ENCODE data around the gene EIF4E3.

Gene EIF4E3

GRCh38 chr3:71723452-71724170 is 1.6 kb downstream of the EIF4E3 start:
- DNase-seq (ENCODE audit: low spot score) = no peak

DNA sequence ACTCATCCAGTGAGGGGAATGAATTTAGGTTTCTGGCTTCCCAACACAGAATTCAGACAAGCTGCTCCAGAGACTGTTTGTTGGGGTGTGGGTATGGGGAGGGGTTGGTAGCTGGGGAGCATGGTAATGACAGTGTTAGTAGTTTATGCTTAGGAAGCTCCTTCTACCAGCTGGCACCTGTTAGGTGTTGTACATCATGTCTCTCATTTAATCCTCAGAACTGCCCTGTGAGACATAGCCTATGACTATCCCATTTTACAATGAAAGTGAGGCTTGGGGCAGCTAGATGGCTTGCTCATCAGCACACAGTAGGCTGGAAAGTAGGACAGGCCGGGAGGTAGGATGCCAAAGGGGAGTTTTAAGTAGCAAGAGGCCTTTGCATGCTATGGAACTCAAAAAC is 2.5 kb downstream of the EIF4E3 start:
- no peak for DNase-seq (ENCODE audit: low spot score)

GRCh38 chr3:71721651-71722157 is 3.5 kb downstream of the EIF4E3 start:
- DNase-seq (ENCODE audit: low spot score) = no peak

- no peak for DNase-seq (ENCODE audit: low spot score)
These were observed 4.2 kb downstream of the EIF4E3 start for GRCh38 chr3:71721002-71721401.

DNA sequence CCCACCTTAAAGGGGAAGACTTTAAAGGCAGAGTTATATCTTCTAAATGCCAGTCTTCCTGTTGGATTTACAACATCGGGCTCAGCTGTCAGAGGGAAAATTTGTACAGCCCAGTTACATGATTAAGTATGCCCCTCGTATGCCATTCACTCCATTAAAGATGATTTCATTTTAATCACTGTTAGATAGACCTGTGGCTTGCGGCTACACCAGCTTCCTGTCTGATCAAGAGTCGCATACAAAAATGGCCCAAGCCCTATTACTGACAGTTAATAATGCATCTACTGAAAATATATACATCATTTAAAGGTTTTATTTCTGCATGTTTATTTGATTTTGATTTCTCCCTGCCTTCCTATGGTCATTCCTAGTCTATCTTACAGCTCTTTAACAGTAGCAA is 7.1 kb downstream of the EIF4E3 start:
- DNase-seq (ENCODE audit: low spot score) = no peak

DNA sequence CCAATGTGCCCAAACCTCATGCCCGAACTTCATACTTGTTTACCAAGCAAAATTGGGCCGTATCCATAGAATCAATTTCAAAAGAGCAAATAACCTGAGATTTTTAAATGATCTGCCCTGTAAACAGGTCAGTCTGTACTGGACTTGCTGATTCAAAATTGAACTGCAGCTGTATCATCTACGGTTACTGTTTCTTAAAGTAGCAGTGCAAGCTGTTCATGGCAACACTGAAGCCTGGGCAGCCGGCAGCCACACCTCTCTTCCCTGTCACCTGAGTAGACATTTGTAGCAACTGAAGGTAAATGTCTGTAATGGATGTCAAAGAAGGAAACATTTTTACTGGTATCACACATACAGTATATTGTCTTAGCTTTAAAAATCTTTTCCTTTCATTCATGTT is 10.6 kb downstream of the EIF4E3 start:
- DNase-seq (ENCODE audit: low spot score) = no peak

DNA sequence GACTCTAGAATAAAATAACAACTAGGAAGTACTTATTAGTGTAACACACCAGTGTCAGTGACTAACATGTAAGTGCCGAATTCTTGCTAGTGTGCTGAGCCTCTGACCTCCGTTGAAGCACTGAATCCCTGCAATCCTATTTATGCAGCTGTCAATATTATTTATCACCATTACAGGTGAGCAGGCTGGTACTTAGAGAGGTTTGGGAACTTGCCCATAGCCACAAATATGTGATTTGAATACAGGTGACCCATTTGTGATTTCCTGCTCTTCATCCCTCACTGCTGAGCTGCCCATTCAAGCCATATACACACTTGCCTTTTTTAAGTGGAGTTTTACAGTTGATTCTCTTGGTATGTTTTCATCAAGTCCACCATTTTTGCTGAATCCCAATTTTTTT is 12.2 kb downstream of the EIF4E3 start:
- no peak for DNase-seq (ENCODE audit: low spot score)

GRCh38 chr3:71710906-71711494 is 14.2 kb downstream of the EIF4E3 start:
- peak; percentile 53 for DNase-seq (ENCODE audit: low spot score)

GRCh38 chr3:71709908-71710511 is 15.2 kb downstream of the EIF4E3 start:
- DNase-seq (ENCODE audit: low spot score) = no peak

DNA sequence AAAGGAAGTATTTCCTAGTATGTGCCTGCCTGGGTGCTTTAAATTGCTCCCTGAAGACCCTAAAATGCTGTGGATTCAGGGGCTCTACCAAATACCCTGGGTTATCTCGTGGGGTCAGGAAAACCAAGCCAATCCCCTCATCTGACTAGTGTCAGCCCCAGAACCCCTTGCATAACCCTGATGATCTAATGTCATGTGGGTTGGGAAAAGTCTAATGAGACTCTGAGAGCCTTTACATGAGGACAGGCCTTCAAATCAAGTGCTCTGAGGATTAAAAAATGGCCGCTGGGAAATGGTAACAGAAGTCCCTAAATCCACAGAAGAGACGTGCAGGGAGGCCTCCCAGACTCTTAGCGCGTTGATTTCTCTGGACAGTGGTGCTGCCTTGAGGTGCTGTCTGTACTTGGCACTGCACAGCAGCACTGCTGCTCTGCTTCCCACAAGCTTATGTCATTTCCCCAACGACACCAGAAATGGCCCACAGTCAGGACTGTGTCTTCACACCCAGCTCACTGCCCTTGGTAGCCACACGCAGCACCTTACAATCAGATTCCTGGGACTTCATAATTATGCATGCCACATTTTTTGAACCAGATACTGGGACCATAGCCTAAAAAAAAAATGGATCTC is 16.6 kb downstream of the EIF4E3 start:
- no peak for DNase-seq (ENCODE audit: low spot score)

- DNase-seq (ENCODE audit: low spot score) = no peak
These were observed 17.6 kb downstream of the EIF4E3 start for GRCh38 chr3:71707595-71707994.

- no peak for DNase-seq (ENCODE audit: low spot score)
These were observed 19.5 kb downstream of the EIF4E3 start for GRCh38 chr3:71705681-71706080.

- no peak for DNase-seq (ENCODE audit: low spot score)
These were observed 20.3 kb downstream of the EIF4E3 start for GRCh38 chr3:71704915-71705314.

- no peak for DNase-seq (ENCODE audit: low spot score)
These were observed 21.4 kb downstream of the EIF4E3 start for GRCh38 chr3:71703797-71704196.

- no peak for DNase-seq (ENCODE audit: low spot score)
These were observed 22.8 kb downstream of the EIF4E3 start for GRCh38 chr3:71702131-71703024.

DNA sequence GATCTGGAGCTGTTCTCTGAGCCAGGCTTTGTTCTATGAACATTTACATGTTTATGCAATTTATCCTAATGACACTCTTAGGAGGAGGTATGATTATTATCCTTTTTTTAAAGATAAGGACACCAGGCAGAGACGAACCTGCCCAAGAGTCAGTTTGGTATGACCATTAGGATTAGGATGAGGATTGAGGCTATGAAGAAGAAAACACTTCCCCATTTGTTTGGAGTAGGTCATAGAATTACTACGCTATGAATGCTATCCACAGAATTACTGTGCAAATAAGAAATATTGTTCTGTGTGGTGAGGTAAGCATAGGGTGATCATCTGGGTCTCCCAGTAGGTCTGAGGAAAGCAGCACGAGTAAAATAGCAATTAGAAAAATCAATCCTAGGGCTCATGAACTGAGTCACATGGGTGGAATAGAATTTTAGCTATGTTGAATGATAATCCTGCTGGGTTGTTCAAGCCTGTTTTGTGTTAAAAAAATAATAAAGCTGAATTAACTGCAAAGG is 23.9 kb downstream of the EIF4E3 start:
- no peak for DNase-seq (ENCODE audit: low spot score)

GRCh38 chr3:71695000-71695482 is 30.2 kb downstream of the EIF4E3 start:
- no peak for DNase-seq (ENCODE audit: low spot score)

DNA sequence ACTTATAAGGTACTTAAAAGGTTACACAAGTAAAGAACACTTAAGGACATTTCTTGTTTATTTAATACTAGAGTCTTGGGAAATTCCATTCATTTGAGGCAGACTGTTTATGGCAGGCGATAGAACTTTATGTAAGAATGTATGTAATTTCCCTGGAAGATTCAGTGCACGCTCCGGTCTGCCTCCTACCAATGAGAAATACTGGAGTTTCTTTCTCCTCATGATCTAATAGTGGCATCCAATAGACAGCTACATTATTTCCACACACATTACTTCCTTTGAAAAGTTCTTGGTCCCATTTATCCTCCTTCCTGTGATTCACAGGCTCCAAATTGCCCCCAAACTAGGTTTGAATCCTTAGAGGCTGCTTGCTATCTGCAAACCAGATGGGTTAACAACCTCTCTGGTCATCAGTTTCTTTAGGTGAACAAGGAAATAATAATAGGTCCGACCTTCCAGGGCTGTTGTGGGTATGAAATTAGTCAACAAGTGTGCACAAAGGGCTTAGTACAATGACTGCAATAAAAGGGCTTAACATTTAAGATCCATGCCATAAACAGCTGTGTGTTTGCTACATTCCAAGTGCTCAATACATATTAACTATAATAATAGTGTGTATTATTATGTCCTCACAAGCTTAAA is 30.7 kb downstream of the EIF4E3 start:
- peak; percentile 64 for DNase-seq (ENCODE audit: low spot score)

- DNase-seq (ENCODE audit: low spot score) = no peak
These were observed 31.6 kb downstream of the EIF4E3 start for GRCh38 chr3:71693641-71694040.

GRCh38 chr3:71692139-71692538 is 33.1 kb downstream of the EIF4E3 start:
- DNase-seq (ENCODE audit: low spot score) = no peak

DNA sequence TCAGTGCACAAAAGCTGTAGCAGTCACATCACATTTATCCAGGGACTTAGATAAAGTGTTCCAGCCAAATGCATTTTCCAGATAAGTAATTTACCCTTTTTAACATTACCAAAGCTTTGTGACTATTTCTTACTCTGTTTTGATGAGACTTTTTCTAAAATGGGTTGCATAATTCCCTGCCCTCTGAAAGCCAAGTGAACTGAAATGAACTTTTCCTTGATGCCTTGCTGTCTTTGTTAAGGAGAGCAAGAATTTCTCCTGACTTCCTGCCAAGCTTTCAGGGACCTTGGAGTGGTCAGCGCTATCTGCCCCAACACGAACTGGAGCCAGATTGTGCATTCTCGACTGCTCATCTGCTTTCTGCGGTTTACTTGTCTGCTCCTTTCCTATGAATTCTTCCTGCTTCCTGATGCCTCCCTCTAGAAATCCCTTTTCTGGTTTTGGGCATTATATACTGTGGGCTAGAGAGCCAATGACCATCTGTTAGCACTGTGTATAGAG is 34.8 kb downstream of the EIF4E3 start:
- DNase-seq (ENCODE audit: low spot score) = no peak

Data from hepatic stellate cell (primary cell).